ENCODE results near the gene ZMYND8. TPM values are rescaled to one million over a fixed set of nuclear protein-coding genes. Genes with fewer than 3 reads are reported as not detected.

The ZMYND8 gene
- total and polyA plus RNA-seq, 2 donors = 15.6 to 29.0 TPM

DNA sequence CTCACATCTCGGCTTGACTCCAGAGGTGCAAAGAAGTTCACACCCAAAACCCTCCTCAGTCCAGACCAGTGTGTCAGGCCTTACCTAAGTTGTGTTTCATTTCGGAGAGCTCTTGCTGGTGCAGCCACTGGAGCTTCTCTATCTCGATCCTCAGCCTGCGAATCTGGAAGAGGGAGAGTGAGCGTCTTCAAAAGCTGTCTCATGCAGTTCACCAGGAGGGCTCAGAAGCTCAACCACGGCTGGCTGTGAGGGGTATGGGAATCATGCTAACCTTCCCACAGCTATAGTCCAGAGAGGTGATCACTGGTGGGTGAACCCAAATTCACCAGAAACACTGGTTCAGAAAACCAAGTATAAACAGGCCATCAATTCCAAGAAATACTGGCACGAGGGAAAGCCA, 129.4 kb downstream of the ZMYND8 start:
- no peak overlapping the region for H3K27ac ChIP-seq (ENCODE audit: low read depth)
- H3K4me3 ChIP-seq (ENCODE audit: low read depth, low read length) = no peak overlapping the region
- H3K4me1 ChIP-seq (ENCODE audit: insufficient read depth) = no peaks in the 10 kb centered on the region
- DNase-seq (ENCODE audit: extremely low spot score) = no peak
- H3K36me3 ChIP-seq (ENCODE audit: insufficient read depth) = peaks cover 4% of the 10 kb centered on the region
- WGBS = 94% methylated on average over 7 of the region's 7 CpGs

DNA sequence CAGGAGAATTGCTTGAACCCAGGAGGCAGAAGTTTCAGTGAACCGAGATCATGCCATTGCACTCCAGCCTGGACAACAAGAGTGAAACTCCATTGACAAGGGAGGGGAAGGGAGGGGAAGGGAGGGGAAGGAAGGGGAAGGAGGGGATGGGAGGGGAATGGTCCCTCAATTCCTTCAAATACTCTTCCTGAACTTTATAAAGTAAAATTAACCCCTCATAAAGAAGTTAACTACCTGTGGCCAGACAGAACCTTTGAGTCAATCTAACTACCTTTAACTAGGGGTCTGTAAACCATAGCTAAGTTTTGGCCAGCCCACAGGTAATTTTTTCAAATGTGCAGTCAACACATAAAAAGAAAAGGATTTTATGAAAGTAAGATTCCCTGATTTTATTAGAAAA, 131.0 kb downstream of the ZMYND8 start:
- DNase-seq (ENCODE audit: extremely low spot score) = no peak
- Histone ChIP-seq H3K4me1 (ENCODE audit: insufficient read depth) (no peaks in the 10 kb centered on the region), H3K4me3 (ENCODE audit: low read depth, low read length) (no peak overlapping the region), H3K27ac (ENCODE audit: low read depth) (no peak overlapping the region), H3K36me3 (ENCODE audit: insufficient read depth) (peaks cover 6% of the 10 kb centered on the region)
- 88% methylated on average over 1 of the region's 1 CpG for WGBS

DNA sequence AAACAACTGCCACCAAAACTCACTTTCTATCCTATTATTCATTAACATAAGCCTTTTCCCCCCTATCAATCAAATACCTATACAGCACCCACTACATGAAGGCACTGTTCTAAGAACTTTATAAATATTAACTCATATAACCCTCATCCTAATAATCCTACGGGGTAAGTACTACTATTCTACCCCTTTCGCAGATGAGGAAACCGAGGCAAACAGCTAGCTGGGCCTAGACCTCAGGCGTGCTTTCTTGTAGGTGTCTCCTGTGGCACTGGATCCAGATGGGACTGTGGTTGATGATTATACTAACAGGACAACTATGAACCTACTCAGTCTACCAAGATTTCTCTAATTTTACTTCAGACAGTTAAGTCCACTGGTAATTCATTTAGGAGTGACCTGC, 131.6 kb downstream of the ZMYND8 start:
- H3K27ac ChIP-seq (ENCODE audit: low read depth) = no peak overlapping the region
- H3K4me3 ChIP-seq (ENCODE audit: low read depth, low read length) = no peak overlapping the region
- H3K4me1 ChIP-seq (ENCODE audit: insufficient read depth) = no peaks in the 10 kb centered on the region
- H3K36me3 ChIP-seq (ENCODE audit: insufficient read depth) = peaks cover 6% of the 10 kb centered on the region
- no peak for DNase-seq (ENCODE audit: extremely low spot score)
- WGBS = 93% methylated on average over 4 of the region's 4 CpGs

DNA sequence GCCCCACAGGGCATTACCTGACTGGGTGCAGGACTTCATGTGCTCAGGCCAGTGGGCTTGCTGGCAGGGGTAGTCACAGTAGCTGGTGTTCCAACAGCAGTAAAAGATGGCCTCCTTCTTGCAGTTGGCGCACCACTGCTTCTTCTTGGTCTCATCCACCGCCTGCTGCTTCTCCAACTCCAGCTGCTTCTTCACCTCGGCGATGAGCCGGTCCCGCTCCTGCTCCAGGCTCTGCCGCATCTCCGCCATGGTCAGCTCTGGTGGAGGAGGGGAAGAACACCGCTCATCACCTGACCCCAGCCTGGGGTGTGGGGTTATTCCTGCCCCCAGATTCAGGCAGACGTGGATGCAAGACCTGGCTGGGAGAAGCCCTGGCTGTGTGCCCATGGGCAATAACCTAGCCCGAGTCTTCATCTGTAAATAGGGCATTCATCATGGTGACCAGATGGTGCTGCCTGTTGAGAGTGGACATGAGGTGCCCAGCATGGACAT, 132.2 kb downstream of the ZMYND8 start:
- no peaks in the 10 kb centered on the region for H3K4me1 ChIP-seq (ENCODE audit: insufficient read depth)
- no peak overlapping the region for H3K4me3 ChIP-seq (ENCODE audit: low read depth, low read length)
- H3K36me3 ChIP-seq (ENCODE audit: insufficient read depth) = peaks cover 8% of the 10 kb centered on the region
- no peak overlapping the region for H3K27ac ChIP-seq (ENCODE audit: low read depth)
- 92% methylated on average over 11 of the region's 11 CpGs for WGBS
- DNase-seq (ENCODE audit: extremely low spot score) = no peak

DNA sequence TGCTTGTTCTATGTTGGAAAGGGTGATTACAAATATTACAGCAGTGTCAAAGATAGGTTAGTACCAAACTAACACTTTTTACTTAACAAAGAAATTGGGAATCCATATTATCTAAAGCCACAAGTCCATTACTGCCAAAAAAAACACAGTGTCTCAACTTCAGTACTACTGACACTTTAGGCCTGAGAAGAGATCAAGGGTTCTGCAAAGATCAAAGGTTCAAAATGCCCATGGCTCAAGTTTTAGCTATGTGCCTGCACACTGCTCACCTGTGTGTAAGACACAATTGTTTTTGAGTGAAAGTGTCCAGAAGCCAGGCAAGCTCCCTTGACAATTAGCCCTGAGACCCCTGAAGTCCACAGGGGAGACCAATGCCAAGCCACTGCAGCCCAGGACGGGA, 132.6 kb downstream of the ZMYND8 start:
- no peaks in the 10 kb centered on the region for H3K4me1 ChIP-seq (ENCODE audit: insufficient read depth)
- no peak overlapping the region for H3K27ac ChIP-seq (ENCODE audit: low read depth)
- no peak overlapping the region for H3K4me3 ChIP-seq (ENCODE audit: low read depth, low read length)
- WGBS = 100% methylated on average over 1 of the region's 1 CpG
- H3K36me3 ChIP-seq (ENCODE audit: insufficient read depth) = peaks cover 8% of the 10 kb centered on the region
- no peak for DNase-seq (ENCODE audit: extremely low spot score)

DNA sequence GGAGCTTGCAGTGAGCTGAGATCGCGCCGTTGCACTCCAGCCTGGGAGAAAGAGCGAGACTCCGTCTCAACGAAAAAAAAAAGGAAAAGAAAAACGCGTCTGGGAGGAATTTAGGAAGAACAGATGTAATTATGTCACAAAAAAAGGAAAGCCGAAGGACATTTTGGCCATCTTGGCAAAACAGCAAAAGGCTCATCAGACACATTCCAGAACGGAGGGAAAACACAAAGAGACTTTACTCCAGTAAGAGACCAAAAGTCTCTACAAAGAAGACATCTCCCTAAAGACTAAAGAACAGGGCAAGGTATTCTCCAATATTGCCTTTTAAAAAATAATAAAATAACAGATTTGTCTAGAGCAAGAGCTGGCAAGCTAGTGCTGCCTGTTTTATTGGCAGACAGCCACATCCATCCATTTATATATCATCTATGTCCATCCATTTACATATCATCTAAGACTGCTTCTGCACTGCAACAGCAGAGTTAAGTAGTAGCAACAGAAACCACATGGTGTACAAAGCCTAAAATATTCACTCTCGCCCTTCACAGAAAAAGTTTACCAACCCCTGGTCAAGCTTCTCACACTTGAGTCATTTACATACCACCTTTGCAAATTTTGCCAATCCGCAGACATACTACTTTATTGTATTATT, 133.9 kb downstream of the ZMYND8 start:
- WGBS = 92% methylated on average over 12 of the region's 12 CpGs
- DNase-seq (ENCODE audit: extremely low spot score) = no peak
- Histone ChIP-seq H3K4me1 (ENCODE audit: insufficient read depth) (no peaks in the 10 kb centered on the region), H3K4me3 (ENCODE audit: low read depth, low read length) (no peak overlapping the region), H3K27ac (ENCODE audit: low read depth) (no peak overlapping the region), H3K36me3 (ENCODE audit: insufficient read depth) (peaks cover 8% of the 10 kb centered on the region)

DNA sequence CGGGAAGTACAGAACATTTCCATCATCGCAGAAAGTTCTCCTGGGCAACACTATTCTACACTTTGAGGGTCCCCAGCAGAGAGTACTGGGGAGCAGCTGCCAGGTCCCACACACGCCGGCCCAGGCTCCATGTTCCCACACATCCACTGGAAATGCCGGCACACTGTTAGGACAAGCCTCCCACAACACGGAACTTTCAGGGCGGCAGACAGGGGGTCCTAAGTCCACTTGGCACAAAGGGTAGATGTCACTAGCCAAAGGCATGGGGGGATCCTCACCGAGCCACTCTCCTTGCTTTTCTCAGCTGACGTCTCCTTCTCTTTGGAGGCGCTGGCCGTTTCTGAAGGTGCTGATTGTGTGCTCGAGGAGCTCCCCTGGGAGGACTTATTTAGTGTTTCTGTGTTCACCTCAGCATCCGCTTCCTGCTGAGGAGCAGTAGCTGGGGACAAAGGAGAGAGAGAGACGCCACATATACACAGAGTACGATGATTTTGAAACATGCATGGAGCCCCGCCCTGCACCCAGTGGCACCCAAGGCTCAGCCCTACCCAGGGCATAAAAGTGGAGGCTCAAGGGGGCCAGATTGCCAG, 135.4 kb downstream of the ZMYND8 start:
- H3K4me1 ChIP-seq (ENCODE audit: insufficient read depth) = no peaks in the 10 kb centered on the region
- H3K27ac ChIP-seq (ENCODE audit: low read depth) = no peak overlapping the region
- no peak for DNase-seq (ENCODE audit: extremely low spot score)
- H3K4me3 ChIP-seq (ENCODE audit: low read depth, low read length) = no peak overlapping the region
- WGBS = 91% methylated on average over 16 of the region's 16 CpGs
- H3K36me3 ChIP-seq (ENCODE audit: insufficient read depth) = peaks cover 8% of the 10 kb centered on the region

DNA sequence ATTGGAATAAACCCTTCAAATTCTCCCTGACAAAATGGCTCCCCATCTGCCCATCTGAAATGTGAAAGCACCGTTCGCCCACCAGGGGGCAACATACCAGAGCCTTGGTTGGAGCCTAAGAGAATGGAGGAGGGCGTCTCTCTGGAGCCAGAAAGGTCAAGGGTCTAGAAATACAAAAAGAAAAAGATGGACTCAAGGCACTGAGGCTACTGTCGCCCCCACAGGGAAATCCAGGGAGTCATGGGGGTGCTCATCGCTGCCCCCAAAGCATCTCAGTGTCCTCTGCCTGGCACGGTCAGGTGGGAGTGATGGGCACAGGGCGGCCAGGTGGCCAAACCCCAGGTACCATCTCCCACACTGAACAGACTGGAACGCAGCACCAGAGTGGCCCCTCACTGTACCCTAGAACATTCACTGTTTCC, 136.3 kb downstream of the ZMYND8 start:
- DNase-seq (ENCODE audit: extremely low spot score) = no peak
- WGBS = 93% methylated on average over 8 of the region's 8 CpGs
- Histone ChIP-seq H3K36me3 (ENCODE audit: insufficient read depth) (peaks cover 8% of the 10 kb centered on the region), H3K27ac (ENCODE audit: low read depth) (no peak overlapping the region), H3K4me1 (ENCODE audit: insufficient read depth) (no peaks in the 10 kb centered on the region), H3K4me3 (ENCODE audit: low read depth, low read length) (no peak overlapping the region)

DNA sequence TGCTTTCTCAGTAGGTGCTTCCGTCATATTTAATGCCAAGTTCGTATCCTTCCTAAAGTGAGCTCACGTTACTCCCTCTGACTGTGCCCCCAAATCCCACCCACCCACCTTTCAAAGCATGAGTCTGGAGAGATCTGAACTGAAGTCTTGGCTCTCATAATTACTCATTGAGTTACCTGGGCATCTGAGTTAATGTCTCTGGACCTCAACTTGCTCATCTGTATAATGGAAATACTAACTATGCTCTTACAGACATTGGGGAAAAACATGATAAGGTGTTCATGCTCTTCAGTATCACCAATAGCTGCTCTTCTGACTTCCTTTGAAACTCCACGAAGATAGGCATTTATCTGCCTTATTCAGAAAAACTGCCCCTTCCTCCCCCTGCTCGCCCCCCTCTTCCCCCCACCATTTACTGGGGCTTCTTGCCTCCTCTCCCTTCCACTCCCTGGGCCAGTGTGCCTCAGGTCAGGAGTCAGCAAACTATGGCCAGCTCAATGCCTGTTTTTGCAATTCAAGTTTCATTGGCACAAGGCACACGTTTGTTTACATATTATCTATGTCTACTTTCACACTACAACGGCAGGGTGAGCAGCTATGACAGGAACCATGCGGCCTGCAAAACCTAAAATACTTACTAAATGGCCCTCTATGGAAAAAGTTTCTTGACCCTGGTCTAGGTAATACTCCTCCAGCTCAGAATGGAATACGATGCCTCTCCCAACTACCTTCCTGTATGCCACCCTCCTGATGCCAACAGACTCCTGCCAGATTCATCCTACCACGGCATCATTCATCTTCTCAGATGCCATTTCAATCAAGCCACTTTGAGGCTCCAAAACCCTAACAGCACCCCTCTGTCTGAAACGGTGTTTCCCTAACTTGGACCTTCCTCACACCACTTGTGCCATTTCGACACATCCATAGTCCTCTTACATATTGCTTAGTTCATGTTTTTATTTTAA, 138.7 kb downstream of the ZMYND8 start:
- no peak for DNase-seq (ENCODE audit: extremely low spot score)
- Histone ChIP-seq H3K27ac (ENCODE audit: low read depth) (no peak overlapping the region), H3K4me1 (ENCODE audit: insufficient read depth) (no peaks in the 10 kb centered on the region), H3K36me3 (ENCODE audit: insufficient read depth) (peaks cover 8% of the 10 kb centered on the region), H3K4me3 (ENCODE audit: low read depth, low read length) (no peak overlapping the region)
- WGBS = 79% methylated on average over 12 of the region's 12 CpGs

DNA sequence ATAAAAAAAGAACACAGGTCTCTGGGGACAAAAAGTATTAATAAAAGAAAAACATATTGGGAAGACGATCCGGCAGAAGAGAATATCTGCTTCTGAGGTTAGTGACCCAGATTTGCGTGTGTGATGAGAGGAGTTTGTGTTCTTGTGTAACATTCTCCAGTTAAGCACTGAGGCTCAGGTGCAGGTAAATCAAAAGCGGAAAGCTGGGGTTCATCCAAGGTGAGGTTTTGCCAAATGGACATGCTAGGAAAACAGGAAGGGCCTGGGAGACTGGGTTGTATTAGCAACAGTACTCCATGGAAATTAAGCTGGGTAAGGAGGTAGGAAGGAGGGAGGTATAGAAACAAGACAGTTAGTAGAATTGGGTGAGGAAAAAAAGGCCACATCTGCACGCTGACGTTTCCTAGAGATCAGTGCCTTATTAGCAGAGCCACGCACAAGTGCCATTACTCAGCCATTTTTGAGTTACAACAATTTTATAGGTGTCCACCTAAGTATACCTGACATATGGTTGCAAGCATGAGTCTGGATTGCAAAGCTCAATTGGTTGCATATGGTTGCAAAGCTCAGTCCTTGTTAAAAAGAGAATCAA, 139.6 kb downstream of the ZMYND8 start:
- Histone ChIP-seq H3K27ac (ENCODE audit: low read depth) (no peak overlapping the region), H3K4me3 (ENCODE audit: low read depth, low read length) (no peak overlapping the region), H3K4me1 (ENCODE audit: insufficient read depth) (no peaks in the 10 kb centered on the region), H3K36me3 (ENCODE audit: insufficient read depth) (peaks cover 8% of the 10 kb centered on the region)
- no peak for DNase-seq (ENCODE audit: extremely low spot score)
- WGBS = 84% methylated on average over 7 of the region's 7 CpGs

DNA sequence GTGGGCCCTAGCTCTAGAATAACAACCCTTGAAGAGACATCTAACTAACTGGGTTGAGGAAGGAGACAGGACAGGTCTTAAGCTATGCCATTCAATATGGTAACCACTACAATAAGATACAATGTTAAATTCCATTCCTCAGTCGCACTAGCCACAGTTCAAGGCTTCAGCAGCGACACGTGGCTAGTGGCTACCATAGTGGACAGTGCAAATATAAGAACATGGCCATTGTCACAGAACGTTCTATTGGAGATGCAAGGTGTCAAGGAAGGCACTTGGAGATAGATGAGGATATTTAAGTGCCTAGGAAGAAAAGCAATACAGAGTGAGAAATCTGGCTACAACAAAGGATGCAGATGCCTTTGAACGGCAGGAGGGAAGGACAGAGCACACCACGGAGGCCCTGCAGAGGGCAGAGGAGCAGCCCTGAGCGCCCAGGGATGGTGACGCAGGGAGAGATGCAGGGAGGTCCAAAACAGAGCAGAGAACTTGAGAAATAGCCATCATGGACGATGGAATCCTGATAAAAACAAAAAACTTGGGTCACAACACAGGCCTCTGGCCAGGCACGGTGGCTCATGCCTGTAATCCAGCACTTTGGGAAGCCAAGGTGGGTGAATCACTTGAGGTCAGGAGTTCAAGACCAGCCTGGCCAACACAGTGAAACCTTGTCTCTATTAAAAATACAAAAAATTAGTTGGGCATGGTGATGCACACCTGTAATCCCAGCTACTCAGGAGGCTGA, 140.7 kb downstream of the ZMYND8 start:
- Histone ChIP-seq H3K36me3 (ENCODE audit: insufficient read depth) (peaks cover 4% of the 10 kb centered on the region), H3K27ac (ENCODE audit: low read depth) (no peak overlapping the region), H3K4me1 (ENCODE audit: insufficient read depth) (no peaks in the 10 kb centered on the region), H3K4me3 (ENCODE audit: low read depth, low read length) (no peak overlapping the region)
- no peak for DNase-seq (ENCODE audit: extremely low spot score)
- WGBS = 84% methylated on average over 10 of the region's 10 CpGs

DNA sequence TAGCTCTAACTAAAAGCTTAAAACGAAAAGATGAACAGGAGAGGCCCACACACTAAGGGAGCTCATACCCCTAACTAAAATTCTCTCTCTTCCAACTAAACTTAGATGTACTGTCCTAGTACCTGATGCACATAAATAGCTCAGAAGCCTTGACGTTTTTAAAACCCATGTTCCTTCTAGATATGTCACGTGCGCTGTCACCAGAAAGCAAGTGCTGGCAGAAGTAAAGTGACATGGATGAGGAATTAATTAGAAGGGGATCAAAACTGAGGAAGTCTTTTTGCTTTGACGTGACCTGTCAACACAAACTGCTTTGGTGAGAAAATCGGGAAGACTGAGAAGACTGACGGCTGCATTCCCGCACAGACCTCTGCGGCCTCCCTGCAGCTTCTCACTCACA, 142.5 kb downstream of the ZMYND8 start:
- H3K4me3 ChIP-seq (ENCODE audit: low read depth, low read length) = no peak overlapping the region
- no peak overlapping the region for H3K27ac ChIP-seq (ENCODE audit: low read depth)
- WGBS = 94% methylated on average over 9 of the region's 9 CpGs
- no peaks in the 10 kb centered on the region for H3K4me1 ChIP-seq (ENCODE audit: insufficient read depth)
- H3K36me3 ChIP-seq (ENCODE audit: insufficient read depth) = peaks cover 2% of the 10 kb centered on the region
- no peak for DNase-seq (ENCODE audit: extremely low spot score)

Measured in urinary bladder (tissue), 4 donors.